PC-3 (cell line): Measurements from ENCODE around the gene UHMK1.

Experiments used
- CTCF ChIP-seq: fragments of 300-600 bp; sonication (generic); conservative IDR thresholded peaks from 2 replicates; pipeline ENCODE4 v1.5.1; 2017; ENCODE audit warnings: antibody characterized with exemption, low read depth, mild to moderate bottlenecking, low read length
- EZH2 ChIP-seq: fragments of 300-600 bp; sonication (generic); IDR thresholded peaks from one replicate; pipeline ENCODE4 v1.6.1; 2017; ENCODE audit warnings: antibody characterized with exemption, mild to moderate bottlenecking, low read length; ENCODE audit not compliant: unreplicated experiment
- EZH2phosphoT487 ChIP-seq: fragments of 300-600 bp; sonication (generic); IDR thresholded peaks from 2 replicates; pipeline ENCODE4 v1.6.1; 2018; ENCODE audit warnings: mild to moderate bottlenecking, antibody characterized with exemption, low read length, borderline replicate concordance

- no peak for TF ChIP-seq CTCF
- no peak for TF ChIP-seq EZH2phosphoT487
- no peak for TF ChIP-seq EZH2
Measured at GRCh38 chr1:162463021-162463420, 34.6 kb upstream of the UHMK1 start.
